ENCODE data around the gene RGPD8. TPM values are rescaled to one million over a fixed set of nuclear protein-coding genes. Genes with fewer than 3 reads are reported as not detected.
"Not testable (repeated sequence)": the region's sequence is repeated elsewhere in the genome, so short reads cannot be mapped to it uniquely, and the experiment has no call there.

The RGPD8 gene
- total RNA-seq, 3 donors from 2014 or later, result 7.5 to 18.8 (median 13.9) TPM

DNA sequence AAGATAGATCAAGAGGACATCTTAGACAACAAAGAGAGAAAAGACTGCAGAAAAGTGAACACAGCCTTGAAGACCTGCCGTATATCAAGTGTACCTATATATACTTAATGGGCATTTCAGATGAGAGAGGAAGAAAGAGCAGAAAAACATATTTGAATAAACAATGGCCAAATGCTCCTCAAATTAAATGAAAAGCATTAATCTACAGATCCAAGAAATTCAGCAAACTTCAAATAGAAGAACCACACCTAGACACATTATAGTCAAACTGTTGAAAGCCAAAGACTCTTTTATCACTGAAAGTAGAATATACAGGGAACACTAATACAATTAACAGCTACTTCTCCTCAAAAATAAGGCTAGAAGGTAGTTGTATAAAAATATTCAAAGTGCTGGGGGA lies 29.8 kb upstream of the RGPD8 start:
- TF ChIP-seq, protein P1, sequence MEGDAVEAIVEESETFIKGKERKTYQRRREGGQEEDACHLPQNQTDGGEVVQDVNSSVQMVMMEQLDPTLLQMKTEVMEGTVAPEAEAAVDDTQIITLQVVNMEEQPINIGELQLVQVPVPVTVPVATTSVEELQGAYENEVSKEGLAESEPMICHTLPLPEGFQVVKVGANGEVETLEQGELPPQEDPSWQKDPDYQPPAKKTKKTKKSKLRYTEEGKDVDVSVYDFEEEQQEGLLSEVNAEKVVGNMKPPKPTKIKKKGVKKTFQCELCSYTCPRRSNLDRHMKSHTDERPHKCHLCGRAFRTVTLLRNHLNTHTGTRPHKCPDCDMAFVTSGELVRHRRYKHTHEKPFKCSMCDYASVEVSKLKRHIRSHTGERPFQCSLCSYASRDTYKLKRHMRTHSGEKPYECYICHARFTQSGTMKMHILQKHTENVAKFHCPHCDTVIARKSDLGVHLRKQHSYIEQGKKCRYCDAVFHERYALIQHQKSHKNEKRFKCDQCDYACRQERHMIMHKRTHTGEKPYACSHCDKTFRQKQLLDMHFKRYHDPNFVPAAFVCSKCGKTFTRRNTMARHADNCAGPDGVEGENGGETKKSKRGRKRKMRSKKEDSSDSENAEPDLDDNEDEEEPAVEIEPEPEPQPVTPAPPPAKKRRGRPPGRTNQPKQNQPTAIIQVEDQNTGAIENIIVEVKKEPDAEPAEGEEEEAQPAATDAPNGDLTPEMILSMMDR (IDR thresholded peaks at IDR 0.05), result no peak
- Histone ChIP-seq H3K4me1 (ENCODE audit: low read depth) (no peaks in the 10 kb centered on the region), H3K4me3 (no peak overlapping the region), H3K9me3 (no peaks in the 10 kb centered on the region), H3K36me3 (ENCODE audit: low read depth) (no peaks in the 10 kb centered on the region)
- ATAC-seq (no peak), DNase-seq (no peak)
- intact Hi-C loops (cut with DNase I, micrococcal nuclease), result no loop called here

DNA sequence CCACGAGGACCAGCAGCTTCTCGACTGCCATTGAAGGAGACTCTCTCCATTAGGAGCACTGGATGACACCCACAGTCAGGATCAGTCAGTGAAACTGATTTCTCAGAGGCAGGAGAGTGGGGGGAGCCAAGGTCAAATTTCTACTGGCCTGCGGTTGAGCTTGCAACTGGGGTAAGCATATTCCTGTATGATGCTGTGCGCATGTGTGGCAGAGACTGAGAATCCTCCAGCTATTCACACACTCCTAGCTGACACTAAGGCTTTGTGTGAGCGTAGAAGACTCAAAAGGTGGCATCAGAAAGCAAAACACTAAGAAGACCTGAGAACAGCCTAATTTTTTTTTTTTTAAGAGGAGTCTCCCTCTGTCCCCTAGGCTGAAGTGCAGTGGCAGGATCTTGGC lies 28.7 kb upstream of the RGPD8 start:
- no peak overlapping the region for H3K4me3 ChIP-seq
- H3K9me3 ChIP-seq, result no peaks in the 10 kb centered on the region
- no peaks in the 10 kb centered on the region for H3K36me3 ChIP-seq (ENCODE audit: low read depth)
- no peak for ATAC-seq
- intact Hi-C loops (cut with DNase I, micrococcal nuclease), result no loop called here
- DNase-seq, result no peak
- no peaks in the 10 kb centered on the region for H3K4me1 ChIP-seq (ENCODE audit: low read depth)
- TF ChIP-seq, protein P1 (IDR thresholded peaks at IDR 0.05), result no peak

DNA sequence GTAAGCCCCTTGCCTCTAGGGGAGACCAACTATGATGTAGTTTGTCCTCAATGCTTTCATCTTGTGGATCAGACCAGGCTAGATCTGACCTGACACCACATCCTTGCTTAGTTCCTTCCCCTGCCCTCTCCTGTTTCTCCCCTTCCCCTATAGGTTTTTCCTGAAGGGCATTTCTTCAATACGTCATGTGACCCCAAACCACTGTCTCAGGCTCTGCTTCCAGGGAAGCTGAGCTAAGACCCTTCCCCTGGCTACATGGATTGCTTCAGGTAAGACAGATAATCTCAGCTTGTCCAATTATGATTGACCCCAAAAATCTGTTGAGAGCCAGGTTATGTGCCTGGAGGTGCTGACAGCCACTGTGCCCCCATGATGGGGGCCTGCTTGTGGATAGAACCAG lies 25.9 kb upstream of the RGPD8 start:
- no peaks in the 10 kb centered on the region for H3K9me3 ChIP-seq
- H3K4me1 ChIP-seq (ENCODE audit: low read depth), result no peaks in the 10 kb centered on the region
- no peak for DNase-seq
- H3K36me3 ChIP-seq (ENCODE audit: low read depth), result no peaks in the 10 kb centered on the region
- H3K4me3 ChIP-seq, result no peak overlapping the region
- intact Hi-C loops (cut with DNase I, micrococcal nuclease), result no loop called here
- TF ChIP-seq, protein P1 (IDR thresholded peaks at IDR 0.05), result no peak
- no peak for ATAC-seq

DNA sequence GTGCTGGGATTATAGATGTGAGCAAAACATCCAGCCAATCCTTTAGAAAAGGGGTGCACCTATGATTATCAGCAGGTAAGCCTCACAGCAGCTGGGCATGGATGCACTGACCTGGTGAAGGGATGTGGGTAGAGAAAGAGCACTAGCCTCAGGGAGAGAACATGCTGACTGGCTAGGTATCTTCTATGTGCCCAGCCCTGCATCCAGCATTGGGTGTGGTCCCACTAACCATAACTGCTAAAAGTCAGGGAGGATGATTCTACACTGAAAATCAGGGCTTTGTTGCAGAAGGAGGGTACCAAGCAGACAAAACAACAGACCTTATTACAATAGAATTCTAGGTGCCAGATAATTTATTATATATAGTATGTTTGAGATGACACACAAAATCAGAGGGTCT lies 21.1 kb upstream of the RGPD8 start:
- Histone ChIP-seq H3K36me3 (ENCODE audit: low read depth) (no peaks in the 10 kb centered on the region), H3K4me3 (no peak overlapping the region), H3K4me1 (ENCODE audit: low read depth) (no peaks in the 10 kb centered on the region), H3K9me3 (no peaks in the 10 kb centered on the region)
- ATAC-seq (no peak), DNase-seq (no peak)
- TF ChIP-seq, protein P1 (IDR thresholded peaks at IDR 0.05), result no peak
- intact Hi-C loops (cut with DNase I, micrococcal nuclease), result no loop called here

DNA sequence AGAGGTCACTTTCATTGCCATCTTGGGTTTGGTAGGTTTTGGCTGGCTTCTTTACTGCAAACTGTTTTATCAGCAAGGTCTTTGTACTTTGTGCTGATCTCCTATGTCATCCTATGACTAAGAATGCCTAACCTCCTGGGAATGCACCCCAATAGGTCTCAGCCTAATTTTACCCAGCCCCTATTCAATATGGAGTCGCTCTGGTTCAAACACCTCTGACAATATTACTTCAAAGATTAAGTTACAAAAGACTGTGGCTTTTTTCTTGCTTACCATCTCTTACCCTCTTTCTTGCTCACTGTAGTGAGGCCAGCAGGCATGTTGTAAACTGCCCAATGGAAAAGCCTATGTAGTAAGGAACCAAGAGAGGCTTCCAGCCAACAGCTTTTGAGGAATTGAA lies 17.9 kb upstream of the RGPD8 start:
- Histone ChIP-seq H3K4me3 (no peak overlapping the region), H3K9me3 (no peaks in the 10 kb centered on the region), H3K36me3 (ENCODE audit: low read depth) (no peaks in the 10 kb centered on the region), H3K4me1 (ENCODE audit: low read depth) (no peaks in the 10 kb centered on the region)
- ATAC-seq (no peak), DNase-seq (no peak)
- TF ChIP-seq, protein P1 (IDR thresholded peaks at IDR 0.05), result no peak
- intact Hi-C loops (cut with DNase I, micrococcal nuclease), result no loop called here

DNA sequence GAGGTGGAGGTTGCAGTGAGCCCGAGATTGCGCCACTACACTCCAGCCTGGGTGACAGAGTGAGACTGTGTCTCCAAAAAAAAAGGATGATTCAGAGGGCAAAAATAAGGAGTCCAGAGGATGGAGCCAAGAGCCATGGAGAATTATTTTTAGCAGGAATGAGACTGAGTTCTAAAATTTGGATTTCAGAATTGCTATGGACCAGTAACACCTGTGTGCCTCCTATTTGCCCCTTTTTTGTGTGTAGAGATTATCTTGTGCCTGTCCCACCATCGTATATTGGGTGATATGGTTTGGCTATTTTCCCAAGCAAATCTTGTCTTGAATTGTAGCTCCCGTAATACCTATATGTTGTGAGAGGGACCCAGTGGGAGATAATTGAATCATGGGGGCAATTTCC lies 16.4 kb upstream of the RGPD8 start:
- no peaks in the 10 kb centered on the region for H3K4me1 ChIP-seq (ENCODE audit: low read depth)
- no peaks in the 10 kb centered on the region for H3K9me3 ChIP-seq
- TF ChIP-seq, protein P1 (IDR thresholded peaks at IDR 0.05), result no peak
- intact Hi-C loops (cut with DNase I, micrococcal nuclease), result no loop called here
- ATAC-seq (no peak), DNase-seq (no peak)
- no peaks in the 10 kb centered on the region for H3K36me3 ChIP-seq (ENCODE audit: low read depth)
- no peak overlapping the region for H3K4me3 ChIP-seq

DNA sequence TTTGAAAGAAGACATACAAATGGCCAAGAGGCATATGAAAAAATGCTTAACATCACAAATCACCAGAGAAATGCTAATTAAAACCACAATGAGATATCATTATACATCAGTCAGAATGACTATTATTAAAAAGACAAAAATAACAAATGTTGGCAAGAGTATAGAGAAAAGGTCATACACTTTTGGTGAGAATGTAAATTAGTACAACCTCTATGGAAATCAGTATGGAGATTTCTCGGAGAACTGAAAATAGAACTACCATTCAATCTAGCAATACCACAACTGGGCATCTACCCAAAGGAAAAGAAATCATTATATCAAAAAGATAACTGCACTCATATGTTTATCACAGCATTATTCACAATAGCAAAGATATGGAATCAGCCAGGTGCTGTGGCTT lies 10.8 kb upstream of the RGPD8 start:
- intact Hi-C loops (cut with DNase I, micrococcal nuclease); DNase-seq; H3K4me3 ChIP-seq; H3K36me3 ChIP-seq (ENCODE audit: low read depth); H3K9me3 ChIP-seq; ATAC-seq; H3K4me1 ChIP-seq (ENCODE audit: low read depth): not testable (repeated sequence)

DNA sequence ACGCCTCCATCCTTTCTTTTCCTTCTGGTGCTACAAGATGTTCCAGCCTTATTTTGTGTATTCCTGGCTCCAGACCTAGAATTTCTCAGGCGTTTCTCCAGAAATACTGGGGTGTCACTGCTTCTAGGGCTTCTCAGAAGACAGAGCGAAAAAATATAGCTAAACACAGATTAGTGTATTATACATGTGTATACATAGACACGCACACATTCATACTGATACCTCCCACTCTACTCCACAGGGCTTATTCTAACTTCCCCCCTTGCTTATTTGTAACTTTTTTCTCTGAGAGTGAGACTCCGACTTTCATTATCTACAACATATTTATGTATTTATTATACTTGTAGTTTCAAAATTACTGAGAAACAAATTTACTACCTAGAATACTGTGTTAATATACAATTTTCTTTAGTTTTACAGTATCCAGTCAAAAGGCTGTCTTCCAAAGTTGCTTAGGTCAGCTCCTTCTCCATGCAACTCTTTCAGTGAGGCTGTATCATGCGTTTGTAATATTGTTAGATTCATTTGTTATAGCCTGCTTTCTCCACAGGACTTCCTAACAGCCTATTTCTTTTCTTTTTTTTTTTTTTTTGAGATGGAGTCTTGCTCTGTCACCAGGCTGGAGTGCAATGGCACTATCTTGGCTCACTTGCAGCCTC lies 5.3 kb upstream of the RGPD8 start:
- ATAC-seq; H3K36me3 ChIP-seq (ENCODE audit: low read depth); intact Hi-C loops (cut with DNase I, micrococcal nuclease); H3K4me1 ChIP-seq (ENCODE audit: low read depth); DNase-seq; H3K9me3 ChIP-seq; H3K4me3 ChIP-seq: not testable (repeated sequence)
